ENCODE results near the gene MAPK1. TPM values are rescaled to one million over a fixed set of nuclear protein-coding genes. Genes with fewer than 3 reads are reported as not detected.
"Not testable (repeated sequence)": the region's sequence is repeated elsewhere in the genome, so short reads cannot be mapped to it uniquely, and the experiment has no call there.

MAPK1 gene
- total and polyA plus RNA-seq, 2 donors (not counting 3 experiments of a cell fraction or from before 2014, with no cell fraction given): 50.9 to 163 TPM

GRCh38 chr22:21790359-21790758 lies 77.1 kb downstream of the MAPK1 start:
- Histone ChIP-seq H3K79me2 (ENCODE audit: control insufficient read depth, insufficient read depth, low read length) (peaks cover 10% of the 10 kb centered on the region), H3K27ac (ENCODE audit: insufficient read depth, low read depth, low read length) (no peak overlapping the region), H4K20me1 (replicated peaks; ENCODE audit: control insufficient read depth, extremely low read depth, insufficient read depth, low read length) (no peaks in the 10 kb centered on the region), H3K4me2 (ENCODE audit: insufficient read depth, low read length) (no peak overlapping the region), H3K27me3 (ENCODE audit: control insufficient read depth in 2 of 2, insufficient read depth in 2 of 2, low read length in 2 of 2) (no peaks in the 10 kb centered on the region), H3K4me1 (ENCODE audit: control insufficient read depth, extremely low read depth, insufficient read depth, low read length) (no peaks in the 10 kb centered on the region), H3K36me3 (ENCODE audit: control insufficient read depth in 2 of 2, extremely low read depth in 1 of 2, insufficient read depth in 2 of 2, low read length in 2 of 2) (peaks cover 6 to 8% of the 10 kb centered on the region in 2 experiments), H3K9me3 (replicated peaks; ENCODE audit: control insufficient read depth, insufficient read depth, low read length) (no peaks in the 10 kb centered on the region), H3K9me1 (replicated peaks; ENCODE audit: control insufficient read depth, extremely low read depth, insufficient read depth, low read length) (no peaks in the 10 kb centered on the region), H2AFZ (ENCODE audit: low read depth, low read length) (no peak overlapping the region), H3K9ac (replicated peaks; ENCODE audit: extremely low read depth, insufficient read depth, low read length) (no peak overlapping the region), H3K4me3 (replicated peaks in 1 of 3; ENCODE audit: insufficient read depth in 1 of 3, low read depth in 1 of 3, low read length in 3 of 3) (no peak overlapping the region)
- no peak for FAIRE-seq
- no peak for DNase-seq (ENCODE audit: low read depth, low spot score)
- POLR2A ChIA-PET: no interaction called here
- dilution Hi-C loops (cut with MboI; ENCODE audit: extremely low pct_ligation_motif_present, low sequenced_read_pairs) (no loop called here), intact Hi-C loops (cut with micrococcal nuclease) (no loop called here)
- CTCF ChIA-PET: no interaction called here
- no TSS peak for BruUV-seq (replicated peaks)
- TF ChIP-seq JUN (IDR thresholded peaks at IDR 0.05; ENCODE audit: borderline replicate concordance, insufficient read depth, insufficient read length, low read depth): no peak

GRCh38 chr22:21787565-21787964 lies 79.9 kb downstream of the MAPK1 start:
- H3K9me3 ChIP-seq (replicated peaks; ENCODE audit: control insufficient read depth, insufficient read depth, low read length); H4K20me1 ChIP-seq (replicated peaks; ENCODE audit: control insufficient read depth, extremely low read depth, insufficient read depth, low read length); H2AFZ ChIP-seq (ENCODE audit: low read depth, low read length); BruUV-seq (replicated peaks); DNase-seq (ENCODE audit: low read depth, low spot score); H3K27me3 ChIP-seq (ENCODE audit: control insufficient read depth in 2 of 2, insufficient read depth in 2 of 2, low read length in 2 of 2); POLR2A ChIA-PET; H3K9ac ChIP-seq (replicated peaks; ENCODE audit: extremely low read depth, insufficient read depth, low read length); H3K4me3 ChIP-seq (replicated peaks in 1 of 3; ENCODE audit: insufficient read depth in 1 of 3, low read depth in 1 of 3, low read length in 3 of 3); H3K9me1 ChIP-seq (replicated peaks; ENCODE audit: control insufficient read depth, extremely low read depth, insufficient read depth, low read length); H3K27ac ChIP-seq (ENCODE audit: insufficient read depth, low read depth, low read length); H3K4me1 ChIP-seq (ENCODE audit: control insufficient read depth, extremely low read depth, insufficient read depth, low read length); dilution Hi-C loops (cut with MboI; ENCODE audit: extremely low pct_ligation_motif_present, low sequenced_read_pairs); H3K4me2 ChIP-seq (ENCODE audit: insufficient read depth, low read length); intact Hi-C loops (cut with micrococcal nuclease); FAIRE-seq: not testable (repeated sequence)
- CTCF ChIA-PET: interaction anchor here (0.8 kb wide), 1 partner anchor 18 kb away, joined by 3 read pairs; no protein-coding TSS in a partner anchor
- peaks cover 13 to 14% of the 10 kb centered on the region in 2 experiments for H3K36me3 ChIP-seq (ENCODE audit: control insufficient read depth in 2 of 2, extremely low read depth in 1 of 2, insufficient read depth in 2 of 2, low read length in 2 of 2)
- H3K79me2 ChIP-seq (ENCODE audit: control insufficient read depth, insufficient read depth, low read length): peaks cover 10% of the 10 kb centered on the region

Data from endothelial cell of umbilical vein (primary cell).